ENCODE measurements around the gene JMJD1C.

JMJD1C gene

DNA sequence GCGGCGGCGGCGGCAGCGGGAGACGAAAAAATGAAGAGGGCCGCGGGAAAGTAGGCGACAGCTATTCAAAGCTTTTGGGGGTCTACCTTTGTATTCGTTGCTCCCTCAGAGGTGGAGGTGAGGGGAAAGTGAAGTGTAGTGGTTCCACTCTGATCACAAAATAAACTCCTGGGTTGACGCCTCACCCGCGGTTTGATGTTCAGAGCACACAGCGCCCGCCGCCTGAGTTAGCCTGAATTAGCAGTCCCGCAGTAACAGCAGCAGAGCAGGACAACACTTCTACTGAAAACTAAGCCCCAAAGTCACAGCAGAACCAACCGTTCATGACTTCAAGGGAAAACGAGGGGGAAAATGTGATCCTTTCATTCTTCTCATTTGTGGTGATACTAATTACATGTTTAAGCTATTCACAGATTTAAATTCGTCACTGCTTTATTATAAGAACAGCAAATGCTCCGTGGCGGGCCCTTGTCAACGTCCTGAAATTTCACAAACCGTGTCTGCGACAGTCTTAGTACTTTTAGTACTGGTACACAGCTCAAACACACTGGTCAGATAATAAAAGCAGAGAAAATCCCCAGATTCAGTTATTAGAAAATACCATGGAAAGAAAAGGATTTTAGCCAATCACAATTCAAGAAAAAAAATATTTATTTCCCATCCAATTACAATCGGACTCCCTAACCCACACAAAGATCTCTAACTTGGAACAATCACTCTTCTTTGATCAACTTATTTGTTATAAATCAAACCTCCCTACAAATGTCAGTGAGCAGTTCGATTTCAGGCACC is 563 bp upstream of the JMJD1C start:
- H3K27ac ChIP-seq = peak overlapping the region; percentile 95 to 96
- DNase-seq (ENCODE audit: low spot score) = no peak
- H3K4me3 ChIP-seq = peak overlapping the region; percentile 95
- TF ChIP-seq, protein P1, sequence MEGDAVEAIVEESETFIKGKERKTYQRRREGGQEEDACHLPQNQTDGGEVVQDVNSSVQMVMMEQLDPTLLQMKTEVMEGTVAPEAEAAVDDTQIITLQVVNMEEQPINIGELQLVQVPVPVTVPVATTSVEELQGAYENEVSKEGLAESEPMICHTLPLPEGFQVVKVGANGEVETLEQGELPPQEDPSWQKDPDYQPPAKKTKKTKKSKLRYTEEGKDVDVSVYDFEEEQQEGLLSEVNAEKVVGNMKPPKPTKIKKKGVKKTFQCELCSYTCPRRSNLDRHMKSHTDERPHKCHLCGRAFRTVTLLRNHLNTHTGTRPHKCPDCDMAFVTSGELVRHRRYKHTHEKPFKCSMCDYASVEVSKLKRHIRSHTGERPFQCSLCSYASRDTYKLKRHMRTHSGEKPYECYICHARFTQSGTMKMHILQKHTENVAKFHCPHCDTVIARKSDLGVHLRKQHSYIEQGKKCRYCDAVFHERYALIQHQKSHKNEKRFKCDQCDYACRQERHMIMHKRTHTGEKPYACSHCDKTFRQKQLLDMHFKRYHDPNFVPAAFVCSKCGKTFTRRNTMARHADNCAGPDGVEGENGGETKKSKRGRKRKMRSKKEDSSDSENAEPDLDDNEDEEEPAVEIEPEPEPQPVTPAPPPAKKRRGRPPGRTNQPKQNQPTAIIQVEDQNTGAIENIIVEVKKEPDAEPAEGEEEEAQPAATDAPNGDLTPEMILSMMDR (IDR thresholded peaks at IDR 0.05) = no peak

DNA sequence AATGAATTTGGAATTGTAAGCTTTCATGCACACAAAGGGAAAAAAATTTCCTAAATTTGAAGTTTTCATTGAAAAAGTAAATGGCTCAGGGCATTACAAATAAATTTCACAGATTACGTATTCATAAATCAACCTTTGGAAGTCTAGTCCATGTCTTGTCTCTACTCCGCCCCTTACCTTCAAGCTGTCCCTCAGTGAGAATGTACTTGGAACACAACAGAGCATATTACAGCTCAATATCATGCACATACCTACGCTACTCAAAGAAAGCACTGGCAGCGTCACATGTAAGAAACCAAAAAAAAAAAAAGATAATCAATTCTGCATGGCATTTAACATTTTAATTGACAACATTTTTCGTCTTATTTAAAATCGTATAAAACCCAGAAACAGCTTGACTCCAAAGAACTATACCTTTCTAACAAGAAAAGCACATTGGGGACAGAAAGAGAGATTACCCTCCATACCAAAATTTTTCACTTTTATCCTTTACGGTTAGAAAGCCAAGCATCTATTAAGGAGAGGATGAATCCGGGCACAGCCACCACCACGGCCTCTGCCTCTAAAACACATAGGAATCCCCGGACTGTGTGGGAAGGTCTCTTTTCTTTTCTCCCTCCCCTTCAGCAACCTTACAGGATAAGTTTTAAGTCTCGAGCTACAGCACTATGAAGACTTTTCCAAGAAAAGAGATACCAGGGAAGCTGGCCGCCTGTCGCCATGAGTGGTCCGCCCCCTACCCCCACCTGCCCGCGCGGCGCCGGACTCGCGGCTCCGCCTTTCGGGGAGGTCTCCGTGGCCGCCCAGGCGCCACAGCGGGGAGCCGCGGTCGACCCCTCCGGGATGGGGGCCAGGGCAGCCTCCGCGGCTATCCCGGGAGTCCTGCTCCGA is 1.1 kb downstream of the JMJD1C start:
- DNase-seq (ENCODE audit: low spot score) = no peak
- Histone ChIP-seq H3K27ac (peak overlapping the region; percentile 95 to 96), H3K4me3 (peak overlapping the region; percentile 95)
- TF ChIP-seq, protein P1 (IDR thresholded peaks at IDR 0.05) = no peak

GRCh38 chr10:63462442-63462841 is 3.3 kb downstream of the JMJD1C start:
- no peak overlapping the region for H3K4me3 ChIP-seq
- H3K27ac ChIP-seq = no peak overlapping the region
- no peak for DNase-seq (ENCODE audit: low spot score)
- TF ChIP-seq, protein P1 (IDR thresholded peaks at IDR 0.05) = no peak

GRCh38 chr10:63458177-63458576 is 7.6 kb downstream of the JMJD1C start:
- Histone ChIP-seq H3K27ac (no peak overlapping the region), H3K4me3 (no peak overlapping the region)
- no peak for DNase-seq (ENCODE audit: low spot score)
- TF ChIP-seq, protein P1 (IDR thresholded peaks at IDR 0.05) = no peak

GRCh38 chr10:63457594-63457993 is 8.2 kb downstream of the JMJD1C start:
- no peak for DNase-seq (ENCODE audit: low spot score)
- H3K27ac ChIP-seq = no peak overlapping the region

GRCh38 chr10:63456437-63457210 is 9.2 kb downstream of the JMJD1C start:
- no peak for DNase-seq (ENCODE audit: low spot score)
- Histone ChIP-seq H3K27ac (peak overlapping the region in 1 of 2 donors; percentile 18), H3K4me3 (no peak overlapping the region)
- TF ChIP-seq, protein P1 (IDR thresholded peaks at IDR 0.05) = no peak

More at GRCh38 chr10:63457594-63457993, 8.2 kb downstream of the JMJD1C start:
- TF ChIP-seq, protein P1 (IDR thresholded peaks at IDR 0.05) = no peak
- H3K4me3 ChIP-seq = no peak overlapping the region

Data from coronary artery (tissue), 2 donors.